ENCODE results near the gene TNC.

DNA sequence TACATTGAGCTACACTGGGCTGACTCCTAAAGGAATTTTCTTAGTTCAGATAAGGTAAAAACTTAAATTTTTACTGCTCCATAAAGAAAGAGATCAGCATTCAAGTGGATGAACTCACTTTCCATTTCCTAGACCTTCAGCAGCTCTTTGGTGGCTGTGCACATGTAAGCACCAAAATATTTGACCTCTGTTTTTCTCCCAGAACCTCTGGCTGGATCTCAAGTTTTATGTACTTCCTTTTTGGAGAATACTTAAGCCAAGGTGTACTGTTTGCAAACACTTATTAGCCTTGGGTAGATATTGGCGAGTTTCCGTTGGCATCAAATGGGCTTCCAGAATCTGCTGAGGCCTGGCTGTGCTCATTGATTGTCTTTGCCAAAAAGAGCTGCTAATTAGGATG, 10.3 kb downstream of the TNC start:
- TF ChIP-seq CTCF (IDR thresholded peaks at IDR 0.05; ENCODE audit: low read depth, low read length, poor library complexity, severe bottlenecking) = no peak
- no peak for TF ChIP-seq EZH2phosphoT487 (IDR thresholded peaks at IDR 0.05; ENCODE audit: borderline replicate concordance, low read length)
